Lung (tissue), 13 donors: ENCODE data around the gene HSD17B11. TPM values are rescaled to one million over a fixed set of nuclear protein-coding genes. Genes with fewer than 3 reads are reported as not detected.
"Not testable (repeated sequence)": the region's sequence is repeated elsewhere in the genome, so short reads cannot be mapped to it uniquely, and the experiment has no call there.

Experiments used
- ATAC-seq: fragments of 200-7000 bp; cut with Tn5 transposase; one replicate; pipeline ENCODE4 v1.9.1; 2020; ENCODE audit warnings: moderate number of reproducible peaks; ENCODE audit not compliant: insufficient read depth, low FRiP score
- DNase-seq, 3 donors: peaks; one replicate each; pipeline ENCODE4 v3.0.0-alpha.2; 2013 to 2017
- H3K27ac ChIP-seq, 2 donors: one replicate each; pipeline ENCODE4 v1.5.1; 2013; ENCODE audit warnings: mild to moderate bottlenecking in 2 of 2, moderate library complexity in 2 of 2, control low read depth in 1 of 2, inconsistent platforms in 1 of 2, low read depth in 1 of 2, low read length in 1 of 2
- H3K27me3 ChIP-seq, 3 donors: one replicate each; pipeline ENCODE4 v1.5.1; 2013; ENCODE audit warnings: low read length in 2 of 3; ENCODE audit not compliant: control insufficient read depth in 3 of 3, insufficient read depth in 3 of 3
- H3K36me3 ChIP-seq, 4 donors: one replicate each; pipeline ENCODE4 v1.5.1; 2013; ENCODE audit warnings: low read length in 4 of 4, mild to moderate bottlenecking in 1 of 4, moderate library complexity in 1 of 4; ENCODE audit not compliant: control insufficient read depth in 4 of 4, insufficient read depth in 4 of 4
- H3K4me1 ChIP-seq, 5 donors: one replicate each; pipeline ENCODE4 v1.5.1; 2013; ENCODE audit warnings: low read length in 5 of 5, mild to moderate bottlenecking in 2 of 5, moderate library complexity in 1 of 5; ENCODE audit not compliant: control insufficient read depth in 5 of 5, insufficient read depth in 5 of 5
- H3K4me3 ChIP-seq: one replicate; pipeline ENCODE4 v1.5.1; 2013; ENCODE audit warnings: mild to moderate bottlenecking, control low read depth, moderate library complexity
- H3K9ac ChIP-seq, 2 donors: one replicate each; pipeline ENCODE4 v1.5.1; 2013; ENCODE audit warnings: low read length in 2 of 2, control low read depth in 1 of 2; ENCODE audit not compliant: insufficient read depth in 1 of 2
- H3K9me3 ChIP-seq, 4 donors: one replicate each; pipeline ENCODE4 v1.5.1; 2013; ENCODE audit warnings: low read length in 3 of 4, mild to moderate bottlenecking in 1 of 4, moderate library complexity in 1 of 4; ENCODE audit not compliant: control insufficient read depth in 4 of 4, insufficient read depth in 3 of 4
- CTCF ChIP-seq: IDR thresholded peaks from 2 replicates; pipeline ENCODE4 v1.5.1; 2012; ENCODE audit warnings: mild to moderate bottlenecking; ENCODE audit errors: control extremely low read depth, extremely low read depth
- WGBS, 2 donors: extraction: QIAGEN DNeasy Blood & Tissue Kit; methylation state at CpG; one replicate each; pipeline ENCODE4 v1.1.7; 2013; 5-methylcytosine and 5-hydroxymethylcytosine counted together
- polyA plus RNA-seq, 2 donors: library from polyadenylated mRNA; stranded (reverse); fragments of 200-250 nt; gene quantifications; one replicate each; pipeline ENCODE4 v1.2.1, GENCODE V29; 2013
- small RNA-seq: library from RNA; depleted of rRNA; stranded (forward); fragments of <200 nt; gene quantifications from one replicate; pipeline ENCODE3, GENCODE V24; 2014; ENCODE audit warnings: low replicate concordance
- total RNA-seq, 2 donors: library from RNA; depleted of rRNA in 1 of 2; stranded (reverse); fragments of >200 nt in 1 of 2; gene quantifications; one replicate each; pipeline ENCODE4 v1.2.1, GENCODE V29; 2014 to 2021
- donor health status: control.
- donor health status: control.
- donor health status: Bipolar disorder and iron deficiency.
- donor health status: healthy.
- donor health status: DM: yes; HTN: yes; CAD: no.

The HSD17B11 gene
- total and polyA plus RNA-seq, 4 donors: 43.0 to 109 (median 55.4) TPM

DNA sequence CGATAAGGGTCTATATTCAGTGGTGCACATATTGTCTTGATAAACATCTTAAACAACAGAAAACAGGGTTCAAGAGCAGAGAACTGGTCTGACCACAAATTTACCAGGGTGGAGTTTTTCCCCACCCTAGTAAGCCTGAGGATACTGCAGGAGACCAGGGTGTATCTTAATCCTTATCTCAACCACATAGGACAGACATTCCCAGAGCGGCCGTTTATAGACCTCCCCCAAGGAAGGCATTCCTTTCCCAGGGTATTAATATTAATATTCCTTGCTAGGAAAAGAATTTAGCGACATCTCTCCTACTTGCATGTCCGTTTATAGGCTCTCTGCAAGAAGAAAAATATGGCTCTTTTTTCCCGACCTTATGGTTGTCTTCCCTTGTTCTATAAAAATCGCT, 97.1 kb downstream of the HSD17B11 start:
- H3K27ac ChIP-seq, H3K4me3 ChIP-seq, DNase-seq, H3K36me3 ChIP-seq, H3K4me1 ChIP-seq, H3K9me3 ChIP-seq, H3K27me3 ChIP-seq, ATAC-seq, H3K9ac ChIP-seq: not testable (repeated sequence)
- 91 to 95% methylated on average over 7 of the region's 7 CpGs for WGBS, 2 donors

GRCh38 chr4:87286970-87287369, 104.0 kb downstream of the HSD17B11 start:
- H3K27ac ChIP-seq: no peak overlapping the region
- no peak for TF ChIP-seq CTCF

More at GRCh38 chr4:87286970-87287369, 104.0 kb downstream of the HSD17B11 start:
- no peak for ATAC-seq
- H3K36me3 ChIP-seq: no peaks in the 10 kb centered on the region
- H3K4me1 ChIP-seq: no peaks in the 10 kb centered on the region
- WGBS, 2 donors: 85 to 100% methylated on average over 1 of the region's 1 CpG
- no peaks in the 10 kb centered on the region for H3K27me3 ChIP-seq
- peaks cover 0 to 12% (median 0%) of the 10 kb centered on the region in 4 donors for H3K9me3 ChIP-seq
- DNase-seq: no peak
- H3K4me3 ChIP-seq: no peak overlapping the region
- H3K9ac ChIP-seq: no peak overlapping the region

Small RNA genes lying within 50 kb of the gene (small RNA-seq; reads per million reads assigned to genes)
- gene MIR5705: not detected
- gene RN7SL681P: not detected

Other genes with a start within 250 kb of the HSD17B11 start
- gene KLHL8, start 170.6 kb downstream of the HSD17B11 start, total RNA-seq: 10 to 100 TPM; 12.4 to 23.1 TPM
- 1 to 10 TPM; 3.3 to 7.4 TPM for gene KLHL8, start 170.6 kb downstream of the HSD17B11 start, polyA plus RNA-seq
- 1 to 10 TPM in 1 of 2 donors, under 1 TPM in 1; 0.34 to 1.0 TPM for gene HSD17B13, start 68.3 kb downstream of the HSD17B11 start, total RNA-seq
- 1 to 10 TPM in 1 of 2 donors, under 1 TPM in 1; 0.15 to 3.1 TPM for gene HSD17B13, start 68.3 kb downstream of the HSD17B11 start, polyA plus RNA-seq
- gene NUDT9, start 31.4 kb upstream of the HSD17B11 start, total RNA-seq: 10 to 100 TPM; 20.1 to 27.4 TPM
- gene NUDT9, start 31.4 kb upstream of the HSD17B11 start, polyA plus RNA-seq: 10 to 100 TPM; 37.9 to 72.8 TPM
- 100 to 1,000 TPM; 294 to 422 TPM for gene SPARCL1, start 138.2 kb upstream of the HSD17B11 start, total RNA-seq
- gene SPARCL1, start 138.2 kb upstream of the HSD17B11 start, polyA plus RNA-seq: 100 to 1,000 TPM in 1 of 2 donors, 10 to 100 TPM in 1; 93.2 to 486 TPM
- gene DSPP, start 217.3 kb upstream of the HSD17B11 start, total RNA-seq: not detected
- not detected for gene DSPP, start 217.3 kb upstream of the HSD17B11 start, polyA plus RNA-seq